Kidney (tissue), 14 donors: Measurements from ENCODE around the gene MYEOV. TPM values are rescaled to one million over a fixed set of nuclear protein-coding genes. Genes with fewer than 3 reads are reported as not detected.
A peak's percentile ranks its signal among the peaks of the same experiment; 100 is the strongest.

ENCODE experiments used
- DNase-seq, 5 donors: peaks; one replicate each; pipeline ENCODE4 v3.0.0-alpha.2; 2013 to 2020
- FAIRE-seq: peaks from 2 replicates; lab custom pipeline; 2012; peaks lifted over from hg19 to GRCh38; lab: Jason Lieb, UNC
- H3K27ac ChIP-seq, 2 donors: one replicate each; pipeline ENCODE4 v1.7.0; 2013; ENCODE audit warnings: low read depth in 2 of 2, low read length in 2 of 2, inconsistent platforms in 1 of 2
- H3K27me3 ChIP-seq: one replicate; pipeline ENCODE4 v1.7.1; 2013; ENCODE audit warnings: low read length, inconsistent platforms; ENCODE audit not compliant: control insufficient read depth, insufficient read depth
- H3K36me3 ChIP-seq, 3 donors: one replicate each; pipeline versions ENCODE4 v1.7.0 to v1.7.1; 2013; ENCODE audit warnings: low read length in 3 of 3, control low read depth in 1 of 3, inconsistent platforms in 1 of 3; ENCODE audit not compliant: insufficient read depth in 3 of 3, control insufficient read depth in 2 of 3
- H3K4me1 ChIP-seq, 3 donors: one replicate each; pipeline versions ENCODE4 v1.7.0 to v1.7.1; 2013; ENCODE audit warnings: low read length in 3 of 3, inconsistent platforms in 1 of 3, low read depth in 1 of 3; ENCODE audit not compliant: control insufficient read depth in 2 of 3, insufficient read depth in 2 of 3
- H3K4me3 ChIP-seq, 3 donors: one replicate each; pipeline versions ENCODE4 v1.7.0 to v1.8.1; 2013; ENCODE audit warnings: low read length in 3 of 3, control low read depth in 1 of 3, inconsistent platforms in 1 of 3
- H3K9ac ChIP-seq, 3 donors: one replicate each; pipeline versions ENCODE4 v1.7.0 to v1.7.1; 2013; ENCODE audit warnings: low read length in 3 of 3, control low read depth in 1 of 3, inconsistent platforms in 1 of 3
- H3K9me3 ChIP-seq, 3 donors: one replicate each; pipeline versions ENCODE4 v1.7.0 to v1.7.1; 2013; ENCODE audit warnings: low read length in 3 of 3, control low read depth in 1 of 3, inconsistent platforms in 1 of 3; ENCODE audit not compliant: control insufficient read depth in 2 of 3, insufficient read depth in 1 of 3
- CTCF ChIP-seq: IDR thresholded peaks from 3 replicates; pipeline ENCODE4 v1.5.1; 2012; ENCODE audit warnings: mild to moderate bottlenecking, moderate library complexity, borderline replicate concordance; ENCODE audit not compliant: insufficient read depth; ENCODE audit errors: extremely low read depth
- intact Hi-C: fragments of 100-400 bp; cut with DNase I; formaldehyde crosslinking; loops from one replicate; pipeline ENCODE4 v1.11.1; 2022
- polyA plus RNA-seq: library from polyadenylated mRNA; stranded (reverse); fragments of 350-450 nt; fragmentation: Illumina TruSeq; extraction: RNeasy Lipid Tissue Mini Kit (QIAGEN cat#74804); gene quantifications from one replicate; pipeline ENCODE4 v1.2.3, GENCODE V29; 2014; ENCODE audit warnings: low read depth, low replicate concordance; ENCODE audit not compliant: insufficient read depth
- total RNA-seq: library from RNA; stranded (reverse); fragmentation: NEBNext Ultra II Directional; extraction: Animal tissue kit (Norgen Biotek cat#: 25700); gene quantifications from one replicate; pipeline ENCODE4 v1.2.1, GENCODE V29; 2021
- donor health status: control.
- donor health status: control.
- donor health status: control.
- donor health status: control.
- donor health status: control.
- donor health status: DM: yes; HTN: yes; CAD: no.
- donor health status: Normal renal cell carcinoma (clear cell type).

MYEOV gene
- total and polyA plus RNA-seq, 2 donors from 2014 or later, result 2.6 TPM; not detected in 1

- Histone ChIP-seq H3K9ac (no peak overlapping the region), H3K9me3 (no peaks in the 10 kb centered on the region), H3K27ac (no peak overlapping the region), H3K27me3 (no peaks in the 10 kb centered on the region), H3K36me3 (no peaks in the 10 kb centered on the region), H3K4me1 (no peaks in the 10 kb centered on the region), H3K4me3 (no peak overlapping the region)
- intact Hi-C loops, result no loop called here
- TF ChIP-seq CTCF, result no peak
- FAIRE-seq (no peak), DNase-seq (peak in 1 of 5 donors; percentile 6)
Measured at GRCh38 chr11:69333149-69333710, 39.3 kb downstream of the MYEOV start.

- Histone ChIP-seq H3K27ac (no peak overlapping the region), H3K4me1 (no peaks in the 10 kb centered on the region), H3K36me3 (no peaks in the 10 kb centered on the region), H3K4me3 (no peak overlapping the region), H3K27me3 (no peaks in the 10 kb centered on the region), H3K9me3 (no peaks in the 10 kb centered on the region), H3K9ac (no peak overlapping the region)
- TF ChIP-seq CTCF, result no peak
- DNase-seq (peak in 2 of 5 donors; percentile 4), FAIRE-seq (no peak)
- intact Hi-C loops, result no loop called here
Measured at GRCh38 chr11:69333879-69334278, 39.9 kb downstream of the MYEOV start.

- no peaks in the 10 kb centered on the region for H3K27me3 ChIP-seq
- no peak overlapping the region for H3K4me3 ChIP-seq
- H3K36me3 ChIP-seq, result no peaks in the 10 kb centered on the region
- no peaks in the 10 kb centered on the region for H3K4me1 ChIP-seq
- TF ChIP-seq CTCF, result no peak
- peak in 2 of 5 donors; percentile 4 to 9 for DNase-seq
- peaks cover 0 to 2% (median 0%) of the 10 kb centered on the region in 3 donors for H3K9me3 ChIP-seq
- no peak overlapping the region for H3K9ac ChIP-seq
- FAIRE-seq, result no peak
- H3K27ac ChIP-seq, result no peak overlapping the region
- intact Hi-C loops, result no loop called here
Measured at GRCh38 chr11:69335007-69335780, 41.2 kb downstream of the MYEOV start.
